NK-92 treated with Interleukin-12 subunit alpha and Interleukin-12 subunit beta, amount 100 ng/mL, for 24 hours (cell line): Measurements from ENCODE around the gene PALLD.
"Not testable (repeated sequence)": the region's sequence is repeated elsewhere in the genome, so short reads cannot be mapped to it uniquely, and the experiment has no call there.

ENCODE experiments used
- DNase-seq: peaks from one replicate; lab custom pipeline; 2025; lab: John Stamatoyannopoulos, UW

The PALLD gene

GRCh38 chr4:168796362-168797106 lies 299.7 kb downstream of the PALLD start:
- DNase-seq, result no peak

DNA sequence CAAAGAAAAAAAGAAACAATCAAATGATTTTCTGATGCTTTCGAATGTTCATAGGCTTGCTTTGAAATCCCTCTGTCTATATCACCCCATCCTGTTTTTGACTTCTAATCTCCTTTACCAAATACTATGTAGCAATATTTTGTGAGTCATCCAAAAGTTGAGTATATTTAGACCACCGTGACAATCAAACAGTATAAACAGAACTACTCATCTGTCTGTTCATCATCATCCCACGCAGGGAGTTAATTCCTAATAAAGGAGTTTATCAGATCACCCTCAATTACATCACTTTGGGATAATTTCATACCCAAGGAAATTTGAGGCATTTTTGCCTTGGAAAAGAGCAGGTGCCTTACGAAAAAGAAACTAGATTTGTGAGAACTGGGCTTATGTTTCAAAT lies 300.3 kb downstream of the PALLD start:
- DNase-seq, result no peak

DNA sequence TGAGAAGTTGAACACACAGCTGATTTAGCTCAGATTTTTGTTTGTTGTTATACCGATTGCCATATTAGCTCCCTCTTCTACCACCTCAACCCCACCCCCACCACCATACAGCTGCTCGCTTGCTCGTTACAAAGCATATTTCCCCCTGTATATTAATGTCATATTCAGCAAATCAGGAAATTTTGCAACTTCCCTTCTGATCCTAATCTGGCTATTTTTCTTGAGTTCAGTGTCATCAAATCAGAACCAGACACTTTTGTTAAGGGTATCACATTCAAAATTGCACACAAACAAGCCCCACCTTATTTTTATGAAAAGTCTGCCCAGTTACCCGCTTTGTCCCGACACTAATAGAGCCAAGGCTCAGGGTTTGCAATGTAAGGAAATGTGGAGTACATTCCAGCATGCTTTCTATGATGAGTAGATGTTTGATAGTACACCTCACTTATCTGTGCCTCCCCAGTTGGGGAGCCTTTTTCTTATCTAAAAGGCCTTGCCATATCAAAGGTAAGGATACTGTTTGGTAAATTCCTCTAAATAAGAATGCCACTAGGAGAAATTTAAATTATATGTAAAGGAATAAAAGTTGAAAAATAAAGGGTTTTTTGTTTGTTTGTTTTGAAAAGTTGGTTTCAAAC lies 301.0 kb downstream of the PALLD start:
- no peak for DNase-seq

GRCh38 chr4:168800926-168801325 lies 304.1 kb downstream of the PALLD start:
- DNase-seq, result no peak

DNA sequence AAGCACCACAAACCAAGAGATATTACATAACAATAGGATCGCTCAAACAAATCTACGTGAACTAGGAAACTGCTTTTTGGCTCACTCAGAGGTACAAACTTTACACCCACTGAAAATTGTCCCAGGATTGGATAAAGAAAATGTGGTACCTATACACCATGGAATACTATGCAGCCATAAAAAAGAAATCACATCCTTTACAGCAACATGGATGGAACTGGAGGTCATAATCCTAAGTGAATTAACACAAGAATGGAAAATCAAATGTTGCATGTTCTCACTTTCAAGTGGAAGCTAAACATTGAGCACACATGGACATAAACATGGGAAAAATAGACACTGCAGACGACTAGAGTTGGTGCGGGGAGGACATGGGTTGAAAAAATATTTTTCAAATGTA lies 305.4 kb downstream of the PALLD start:
- no peak for DNase-seq

DNA sequence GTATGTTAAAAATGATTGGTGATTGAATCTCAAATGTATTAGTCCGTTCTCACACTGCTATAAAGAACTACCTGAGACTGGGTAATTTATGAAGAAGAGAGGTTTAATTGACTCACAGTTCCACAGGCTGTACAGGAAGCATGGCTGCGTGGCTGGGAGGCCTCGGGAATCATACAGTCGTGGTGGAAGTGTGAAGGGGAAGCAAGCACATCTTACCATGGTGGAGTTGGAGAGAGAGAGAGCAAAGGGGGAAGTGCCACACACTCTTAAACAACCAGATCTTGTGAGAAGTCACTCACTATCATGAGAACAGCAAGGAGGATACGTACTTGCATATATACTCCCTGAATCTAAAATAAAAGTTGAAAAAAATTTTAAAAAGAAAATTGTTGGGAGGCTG lies 306.2 kb downstream of the PALLD start:
- not testable (repeated sequence) for DNase-seq

- no peak for DNase-seq
Measured at GRCh38 chr4:168803732-168804131, 306.9 kb downstream of the PALLD start.

DNA sequence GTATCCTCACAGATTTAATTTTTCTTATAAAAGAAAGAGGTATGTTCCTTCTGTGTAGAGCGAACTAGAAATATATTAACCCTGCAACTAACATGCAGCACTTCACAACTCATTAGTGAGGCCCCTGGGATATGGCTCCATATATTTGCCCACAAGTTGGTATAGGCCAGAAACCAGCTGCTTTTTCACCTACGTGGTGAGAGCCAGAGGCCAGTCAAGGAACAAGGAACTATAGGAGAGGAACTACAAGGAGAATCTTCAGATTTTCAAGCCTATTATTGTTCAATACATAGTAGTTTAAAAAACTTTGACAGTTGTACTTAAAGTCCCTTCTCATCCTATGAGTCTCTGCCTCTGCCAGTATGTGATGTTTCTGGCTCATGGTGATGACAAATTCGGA lies 307.3 kb downstream of the PALLD start:
- DNase-seq, result no peak

- DNase-seq, result no peak
Measured at GRCh38 chr4:168805341-168805740, 308.5 kb downstream of the PALLD start.

DNA sequence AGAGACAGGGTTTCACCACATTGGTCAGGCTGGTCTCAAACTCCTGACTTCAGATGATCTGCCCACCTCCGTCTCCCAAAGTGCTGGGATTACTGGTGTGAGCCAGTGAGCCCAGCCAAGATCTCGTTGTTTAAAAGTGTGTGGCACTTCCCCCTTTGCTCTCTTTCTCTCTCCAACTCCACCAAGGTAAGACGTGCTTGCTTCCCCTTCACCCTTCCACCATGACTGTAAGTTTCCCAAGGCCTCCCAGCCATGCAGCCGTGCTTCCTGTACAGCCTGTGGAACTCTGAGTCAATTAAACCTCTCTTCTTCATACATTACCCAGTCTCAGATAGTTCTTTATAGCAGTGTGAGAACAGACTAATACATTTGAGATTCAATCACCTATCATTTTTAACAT lies 309.4 kb downstream of the PALLD start:
- not testable (repeated sequence) for DNase-seq

- no peak for DNase-seq
Measured at GRCh38 chr4:168811207-168811606, 314.4 kb downstream of the PALLD start.

DNA sequence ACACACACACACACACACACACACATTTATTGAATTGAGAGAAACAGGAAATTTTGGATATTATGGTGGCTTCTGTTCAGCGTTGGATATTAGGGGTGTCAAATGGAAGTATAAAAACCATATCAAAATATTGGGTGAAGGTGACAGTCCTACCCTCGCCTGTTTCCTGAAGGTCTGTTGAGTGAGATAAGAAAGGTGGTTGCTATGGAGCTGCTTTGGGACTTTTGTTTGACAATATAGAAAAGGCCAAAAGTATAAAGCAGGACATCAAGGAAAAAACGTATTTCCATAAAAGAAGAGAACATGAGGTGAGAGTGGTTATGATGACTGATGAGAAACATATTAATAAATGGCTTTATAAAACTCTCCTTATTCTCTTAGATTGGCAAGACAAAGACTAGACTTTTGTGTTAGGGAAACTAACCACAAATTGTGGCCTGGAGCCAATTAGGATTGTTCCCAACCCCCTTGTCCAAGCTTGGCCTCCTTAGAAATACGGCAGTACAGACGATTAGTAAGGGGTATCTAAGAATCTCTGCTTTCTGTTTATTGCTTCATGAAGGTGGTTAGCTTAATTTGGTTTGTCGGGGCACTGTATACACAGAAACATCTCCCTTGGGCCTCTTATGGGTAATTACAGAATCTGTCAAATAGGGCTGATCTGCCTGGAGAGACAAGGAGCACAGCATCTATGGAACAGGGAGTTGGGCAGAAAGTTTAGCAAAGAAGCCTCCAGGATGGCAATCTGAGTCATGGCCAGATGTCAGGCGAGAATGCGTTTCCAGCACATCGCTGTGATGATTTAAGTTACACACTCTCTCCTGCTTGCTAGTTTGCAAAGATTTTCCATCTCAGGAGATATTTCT lies 315.2 kb downstream of the PALLD start:
- DNase-seq, result no peak

GRCh38 chr4:168812806-168813205 lies 316.0 kb downstream of the PALLD start:
- no peak for DNase-seq

DNA sequence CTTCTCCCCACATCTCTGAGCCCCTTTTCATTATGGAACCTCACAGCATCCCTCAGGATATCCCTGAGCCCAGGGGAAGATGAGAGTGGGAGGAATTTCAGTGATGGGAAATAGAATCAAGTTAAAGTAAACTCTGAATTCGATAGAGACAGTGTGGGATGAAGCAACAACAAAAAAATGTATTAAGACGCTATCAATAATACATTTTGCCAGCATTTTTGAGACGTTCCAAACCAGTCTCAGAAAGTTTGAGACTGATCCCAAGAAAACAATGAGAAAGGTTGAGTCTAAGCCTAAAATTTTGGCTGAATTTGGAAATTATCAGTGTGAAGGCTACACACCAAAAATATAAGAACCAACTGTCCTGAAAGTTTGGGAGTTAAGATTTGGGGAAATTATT lies 317.0 kb downstream of the PALLD start:
- DNase-seq, result no peak

- DNase-seq, result no peak
Measured at GRCh38 chr4:168815379-168816345, 318.8 kb downstream of the PALLD start.

GRCh38 chr4:168817370-168817769 lies 320.5 kb downstream of the PALLD start:
- DNase-seq, result no peak

DNA sequence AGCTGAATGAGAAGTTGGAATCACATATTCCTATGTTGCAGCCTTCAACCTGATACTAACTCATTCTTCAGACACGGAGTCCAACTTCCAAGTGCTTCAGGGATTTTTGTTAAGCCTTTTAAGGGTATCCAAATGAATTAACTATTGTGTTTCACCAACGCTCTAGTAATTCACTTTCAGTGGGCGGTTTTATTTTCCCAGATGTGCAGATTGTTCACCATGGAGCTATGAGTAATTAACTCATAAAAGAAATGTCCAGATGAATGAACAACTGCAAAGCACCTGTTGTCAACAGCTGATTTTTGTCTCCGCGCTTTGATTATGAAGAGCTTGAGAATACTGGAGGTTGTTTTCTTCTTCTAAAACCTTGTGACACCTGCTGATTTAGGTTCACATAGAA lies 325.6 kb downstream of the PALLD start:
- DNase-seq, result no peak

- no peak for DNase-seq
Measured at GRCh38 chr4:168825975-168826374, 329.1 kb downstream of the PALLD start.

DNA sequence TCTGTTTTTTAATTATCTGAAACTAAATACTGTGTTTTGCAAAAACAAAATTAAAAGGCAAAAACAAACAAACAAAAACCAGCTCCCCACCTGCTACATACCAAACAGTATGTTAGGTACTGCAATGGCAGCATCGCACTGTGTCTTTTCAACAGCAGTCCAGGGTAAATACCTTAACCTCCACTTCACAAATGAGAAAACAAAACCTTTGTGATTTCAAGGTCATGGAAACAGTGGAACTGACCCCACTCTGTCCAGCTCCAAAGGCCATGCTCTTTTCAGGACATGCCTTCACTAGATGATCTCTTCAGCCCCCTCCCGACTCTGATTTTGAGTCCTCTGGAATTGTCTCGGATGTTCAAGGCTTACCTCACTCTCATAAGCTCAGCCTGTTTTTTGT lies 329.8 kb downstream of the PALLD start:
- DNase-seq, result no peak

- DNase-seq, result no peak
Measured at GRCh38 chr4:168830777-168831512, 334.1 kb downstream of the PALLD start.

DNA sequence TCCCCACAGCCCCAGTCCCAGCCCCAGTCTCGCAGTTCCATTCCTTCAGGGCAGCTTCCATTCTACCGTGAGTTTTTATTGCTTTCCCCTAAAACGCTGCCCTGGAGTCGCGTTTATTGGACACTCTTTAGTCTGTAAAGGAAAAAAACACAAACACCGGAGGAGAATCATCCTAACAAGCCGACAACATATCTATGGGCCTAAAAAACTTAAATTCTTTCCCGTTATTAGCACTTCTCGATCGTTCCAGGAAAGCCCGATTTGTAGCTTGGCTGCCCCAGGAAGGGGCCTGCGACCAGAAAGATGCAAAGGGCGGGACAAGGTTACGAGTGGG lies 334.7 kb downstream of the PALLD start:
- no peak for DNase-seq
